Left hindlimb (tissue), 1 donor: Measurements from ENCODE around the gene SIVA1.

Source experiments
- DNase-seq: peaks from one replicate; pipeline ENCODE4 v3.0.0-alpha.2; 2018

The SIVA1 gene

GRCh38 chr14:104785708-104786080, 32.7 kb downstream of the SIVA1 start:
- no peak for DNase-seq

- no peak for DNase-seq
Observed at GRCh38 chr14:104786091-104786586, 33.2 kb downstream of the SIVA1 start.

- no peak for DNase-seq
Observed at GRCh38 chr14:104786726-104787675, 34.1 kb downstream of the SIVA1 start.

GRCh38 chr14:104787736-104788135, 34.8 kb downstream of the SIVA1 start:
- no peak for DNase-seq

- no peak for DNase-seq
Observed at GRCh38 chr14:104788161-104788818, 35.3 kb downstream of the SIVA1 start.

GRCh38 chr14:104788873-104789663, 36.1 kb downstream of the SIVA1 start:
- no peak for DNase-seq

- no peak for DNase-seq
Observed at GRCh38 chr14:104789752-104790743, 37.1 kb downstream of the SIVA1 start.

- no peak for DNase-seq
Observed at GRCh38 chr14:104791425-104791824, 38.5 kb downstream of the SIVA1 start.

GRCh38 chr14:104792101-104792884, 39.3 kb downstream of the SIVA1 start:
- DNase-seq: no peak

GRCh38 chr14:104792945-104793702, 40.2 kb downstream of the SIVA1 start:
- DNase-seq: no peak

GRCh38 chr14:104793703-104793959, 40.7 kb downstream of the SIVA1 start:
- no peak for DNase-seq

- peak; percentile 78 for DNase-seq
Observed at GRCh38 chr14:104794099-104794498, 41.2 kb downstream of the SIVA1 start.

GRCh38 chr14:104794631-104794992, 41.7 kb downstream of the SIVA1 start:
- DNase-seq: no peak

GRCh38 chr14:104794993-104795780, 42.2 kb downstream of the SIVA1 start, which contains the start of gene AKT1:
TSS of gene AKT1 (minus strand) at chr14:104795748. CDS start at chr14:104792643, 3,105 bp downstream.
- DNase-seq: peak; percentile 74

- no peak for DNase-seq
Observed at GRCh38 chr14:104795781-104796686, 43.1 kb downstream of the SIVA1 start.

GRCh38 chr14:104796687-104797081, 43.7 kb downstream of the SIVA1 start:
- DNase-seq: no peak

- peak; percentile 74 for DNase-seq
Observed at GRCh38 chr14:104797115-104798044, 44.4 kb downstream of the SIVA1 start.
